Endometrial microvascular endothelial cells (primary cell): ENCODE data around the gene ZNF366. TPM values are rescaled to one million over a fixed set of nuclear protein-coding genes. Genes with fewer than 3 reads are reported as not detected.

Experiments used
- in situ Hi-C: cut with HindIII; loops from 2 replicates; pipeline ENCODE4 v1.10.0; 2017; ENCODE audit warnings: low sequenced_read_pairs, low pct_unique_long_range_greater_than_20kb; ENCODE audit errors: inconsistent ontology term
- total RNA-seq: library from RNA; depleted of rRNA; stranded (reverse); fragments of >200 nt; gene quantifications from one replicate; pipeline ENCODE4 v1.2.3, GENCODE V29; 2015; ENCODE audit errors: inconsistent ontology term

The ZNF366 gene
- total RNA-seq, 1 donor from 2014 or later, result 16.2 TPM

GRCh38 chr5:72525816-72526215 lies 18.6 kb upstream of the ZNF366 start:
- in situ Hi-C loops, result no loop called here

- in situ Hi-C loops, result no loop called here
Observed at GRCh38 chr5:72523960-72524582, 16.9 kb upstream of the ZNF366 start.

GRCh38 chr5:72522607-72523006 lies 15.4 kb upstream of the ZNF366 start:
- in situ Hi-C loops, result no loop called here

GRCh38 chr5:72519111-72519510 lies 11.9 kb upstream of the ZNF366 start:
- in situ Hi-C loops, result no loop called here

GRCh38 chr5:72518001-72518683 lies 10.9 kb upstream of the ZNF366 start:
- in situ Hi-C loops, result no loop called here

- in situ Hi-C loops, result no loop called here
Observed at GRCh38 chr5:72516916-72517315, 9.7 kb upstream of the ZNF366 start.

- in situ Hi-C loops, result no loop called here
Observed at GRCh38 chr5:72515211-72515610, 8.0 kb upstream of the ZNF366 start.

GRCh38 chr5:72512593-72512860 lies 5.3 kb upstream of the ZNF366 start:
- in situ Hi-C loops, result no loop called here

GRCh38 chr5:72511774-72512592 lies 4.8 kb upstream of the ZNF366 start:
- in situ Hi-C loops, result no loop called here

- in situ Hi-C loops, result no loop called here
Observed at GRCh38 chr5:72511366-72511765, 4.2 kb upstream of the ZNF366 start.

- in situ Hi-C loops, result no loop called here
Observed at GRCh38 chr5:72510610-72511181, 3.5 kb upstream of the ZNF366 start.

- in situ Hi-C loops, result no loop called here
Observed at GRCh38 chr5:72509401-72509800, 2.2 kb upstream of the ZNF366 start.

GRCh38 chr5:72508241-72509170 lies 1.3 kb upstream of the ZNF366 start:
- in situ Hi-C loops, result no loop called here

GRCh38 chr5:72507907-72508238 lies 663 bp upstream of the ZNF366 start:
- in situ Hi-C loops, result no loop called here

GRCh38 chr5:72506158-72506549 lies 1.1 kb downstream of the ZNF366 start:
- in situ Hi-C loops, result no loop called here

- in situ Hi-C loops, result no loop called here
Observed at GRCh38 chr5:72505539-72506157, 1.6 kb downstream of the ZNF366 start.

GRCh38 chr5:72505016-72505415 lies 2.2 kb downstream of the ZNF366 start:
- in situ Hi-C loops, result no loop called here

- in situ Hi-C loops, result no loop called here
Observed at GRCh38 chr5:72503888-72504491, 3.2 kb downstream of the ZNF366 start.
